Measurements from ENCODE around the gene PLEKHG3.
A peak's percentile ranks its signal among the peaks of the same experiment; 100 is the strongest.

Gene PLEKHG3

GRCh38 chr14:64784006-64784405 lies 79.8 kb downstream of the PLEKHG3 start:
- no peak for DNase-seq (ENCODE audit: low spot score)

GRCh38 chr14:64786296-64787149 lies 82.3 kb downstream of the PLEKHG3 start:
- DNase-seq (ENCODE audit: low spot score), result peak; percentile 69

- DNase-seq (ENCODE audit: low spot score), result no peak
Measured at GRCh38 chr14:64787619-64788018, 83.4 kb downstream of the PLEKHG3 start.

- DNase-seq (ENCODE audit: low spot score), result peak; percentile 71
Measured at GRCh38 chr14:64788706-64789105, 84.5 kb downstream of the PLEKHG3 start.

GRCh38 chr14:64789696-64790095 lies 85.5 kb downstream of the PLEKHG3 start:
- no peak for DNase-seq (ENCODE audit: low spot score)

GRCh38 chr14:64790478-64790877 lies 86.3 kb downstream of the PLEKHG3 start:
- no peak for DNase-seq (ENCODE audit: low spot score)

- no peak for DNase-seq (ENCODE audit: low spot score)
Measured at GRCh38 chr14:64792231-64792630, 88.0 kb downstream of the PLEKHG3 start.

- DNase-seq (ENCODE audit: low spot score), result no peak
Measured at GRCh38 chr14:64792871-64793560, 88.8 kb downstream of the PLEKHG3 start.

- DNase-seq (ENCODE audit: low spot score), result no peak
Measured at GRCh38 chr14:64795211-64795610, 91.0 kb downstream of the PLEKHG3 start.

GRCh38 chr14:64795921-64796320 lies 91.7 kb downstream of the PLEKHG3 start:
- no peak for DNase-seq (ENCODE audit: low spot score)

GRCh38 chr14:64796369-64796768 lies 92.1 kb downstream of the PLEKHG3 start:
- no peak for DNase-seq (ENCODE audit: low spot score)

GRCh38 chr14:64799555-64799954 lies 95.3 kb downstream of the PLEKHG3 start:
- no peak for DNase-seq (ENCODE audit: low spot score)
